NCI-H2227 (cell line): Measurements from ENCODE around the gene ASS1.
"Not testable (repeated sequence)": the region's sequence is repeated elsewhere in the genome, so short reads cannot be mapped to it uniquely, and the experiment has no call there.

Source experiments
- DNase-seq: peaks from one replicate; lab custom pipeline; 2025; ENCODE audit not compliant: unreplicated experiment; lab: John Stamatoyannopoulos, UW

ASS1 gene

DNA sequence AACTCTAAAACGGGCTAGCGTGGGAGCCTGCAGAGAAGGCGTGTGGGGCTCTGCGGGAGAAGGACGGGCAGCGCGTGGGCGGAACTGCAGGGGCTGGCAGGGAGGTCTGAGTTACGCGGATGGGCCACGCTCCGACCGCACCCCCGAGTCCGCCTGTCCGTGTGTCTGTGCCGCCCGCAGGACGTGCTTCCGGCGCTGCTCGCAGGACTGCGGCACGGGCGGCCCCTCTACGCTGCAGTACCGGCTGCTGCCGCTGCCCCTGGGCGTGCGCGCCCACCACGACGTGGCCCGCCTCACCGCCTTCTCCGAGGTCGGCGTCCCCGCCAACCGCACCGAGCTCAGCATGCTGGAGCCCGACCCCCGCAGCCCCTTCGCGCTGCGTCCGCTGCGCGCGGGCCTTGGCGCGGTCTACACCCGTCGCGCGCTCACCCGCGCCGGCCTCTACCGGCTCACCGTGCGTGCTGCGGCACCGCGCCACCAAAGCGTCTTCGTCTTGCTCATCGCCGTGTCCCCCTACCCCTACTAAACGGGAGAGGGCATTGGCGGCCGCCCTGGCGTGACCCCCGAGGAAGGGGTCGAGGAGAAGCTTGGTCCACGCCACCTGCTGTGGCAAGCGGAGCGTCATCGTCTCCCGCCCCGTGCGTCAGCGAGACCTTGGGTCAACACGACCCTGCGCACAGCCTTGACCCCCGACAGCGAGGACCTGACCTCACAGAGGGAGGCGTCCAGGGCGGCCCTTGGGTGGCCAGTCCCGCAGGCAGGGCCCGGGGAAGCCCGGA lies 11.4 kb upstream of the ASS1 start:
- peak; percentile 65 for DNase-seq

DNA sequence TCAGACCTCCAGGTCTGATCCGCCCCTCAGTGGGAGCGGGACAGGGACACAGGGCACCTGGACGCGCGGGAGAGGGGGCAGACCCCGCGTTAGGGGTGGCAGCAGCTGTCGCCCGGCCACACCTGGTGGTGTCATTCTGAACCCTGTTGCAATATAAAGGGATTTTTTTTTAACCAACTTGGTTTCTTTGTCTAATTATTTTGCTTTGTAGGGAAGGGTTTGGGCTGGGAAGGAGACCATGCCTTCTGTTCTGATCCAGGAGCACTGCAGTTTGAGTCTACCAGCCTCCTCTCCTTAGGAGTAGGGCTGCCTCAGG lies 10.9 kb upstream of the ASS1 start:
- DNase-seq = no peak

DNA sequence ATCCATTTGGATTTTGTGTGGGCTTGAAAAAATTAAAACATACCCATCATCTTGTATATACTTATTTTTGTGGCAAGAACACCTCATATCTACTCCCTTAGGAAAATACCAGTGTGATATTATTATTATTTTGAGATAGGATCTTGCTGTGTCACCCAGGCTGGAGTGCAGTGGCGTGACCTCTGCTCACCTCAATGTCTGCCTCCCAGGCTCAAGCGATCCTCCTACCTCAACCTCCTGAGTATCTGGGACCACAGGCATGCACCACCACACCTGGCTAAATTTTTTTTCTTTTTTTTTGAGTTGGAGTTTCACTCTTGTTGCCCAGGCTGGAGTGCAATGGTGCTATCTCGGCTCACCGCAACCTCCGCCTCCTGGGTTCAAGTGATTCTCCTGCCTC lies 10.1 kb upstream of the ASS1 start:
- not testable (repeated sequence) for DNase-seq

DNA sequence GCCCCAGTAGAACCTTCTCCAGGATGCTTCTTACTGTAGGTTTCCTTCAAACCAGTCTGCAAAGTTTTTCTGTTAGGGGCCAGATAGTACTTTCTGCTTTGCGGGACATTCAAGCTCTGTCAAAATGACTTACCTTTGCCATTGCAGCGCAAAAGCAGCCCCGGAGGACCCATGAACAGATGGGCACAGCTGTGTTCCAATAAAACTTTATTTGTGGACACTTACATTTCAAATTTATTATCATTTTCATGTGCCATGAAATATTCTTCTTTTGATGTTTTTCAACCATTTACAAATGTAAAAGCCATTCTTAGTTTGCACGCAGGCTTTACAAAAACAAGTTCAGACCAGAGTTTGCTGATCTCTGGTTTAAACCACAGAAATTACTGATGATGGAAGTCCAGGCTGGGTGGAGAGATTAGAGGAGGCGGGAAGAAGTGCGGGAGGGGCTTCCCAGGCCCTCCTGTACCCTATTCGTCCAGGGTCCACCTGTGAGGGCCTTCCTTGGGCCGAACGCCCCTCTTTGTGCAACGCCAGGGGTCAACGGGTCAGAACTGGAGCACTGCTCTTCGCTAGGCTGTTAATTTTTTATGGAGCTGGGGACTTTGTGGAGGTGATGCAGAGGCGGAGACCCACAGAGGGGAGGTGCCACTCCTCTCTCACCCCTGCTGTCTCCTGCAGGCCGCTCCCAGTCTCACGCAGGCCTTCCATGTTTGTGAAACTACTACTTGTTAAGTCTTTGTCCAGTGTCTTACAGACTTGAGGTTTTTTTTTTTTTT lies 7.6 kb upstream of the ASS1 start:
- no peak for DNase-seq

DNA sequence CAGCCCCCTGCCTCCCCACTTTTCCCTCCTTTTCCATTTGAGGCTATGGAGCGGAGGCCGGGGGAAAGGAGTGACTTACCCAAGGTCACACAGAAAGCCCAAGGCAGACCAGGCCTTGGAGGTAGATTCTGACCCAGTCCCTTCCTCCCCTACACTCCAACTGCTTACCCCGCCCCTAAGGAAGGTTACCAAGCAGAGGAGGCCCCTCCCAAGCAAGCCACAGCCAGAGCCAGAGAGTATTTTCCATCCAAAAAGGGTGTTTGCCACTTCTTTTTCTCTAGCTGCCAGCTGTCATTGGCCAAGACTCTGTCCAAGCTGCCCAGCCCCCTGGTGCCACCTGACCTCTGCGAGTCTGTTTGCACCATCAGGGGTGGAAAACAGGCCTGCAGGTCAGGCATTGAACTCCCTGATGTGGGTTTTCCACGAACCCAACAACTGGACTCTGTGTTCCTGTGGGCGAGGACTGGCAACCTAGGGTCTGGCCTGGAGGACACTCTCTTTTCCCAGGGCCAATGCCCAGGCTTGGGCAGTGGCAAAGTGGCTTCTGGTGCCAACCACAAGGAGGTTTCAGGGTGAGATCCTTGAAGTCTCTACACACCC lies 6.3 kb upstream of the ASS1 start:
- DNase-seq = no peak

DNA sequence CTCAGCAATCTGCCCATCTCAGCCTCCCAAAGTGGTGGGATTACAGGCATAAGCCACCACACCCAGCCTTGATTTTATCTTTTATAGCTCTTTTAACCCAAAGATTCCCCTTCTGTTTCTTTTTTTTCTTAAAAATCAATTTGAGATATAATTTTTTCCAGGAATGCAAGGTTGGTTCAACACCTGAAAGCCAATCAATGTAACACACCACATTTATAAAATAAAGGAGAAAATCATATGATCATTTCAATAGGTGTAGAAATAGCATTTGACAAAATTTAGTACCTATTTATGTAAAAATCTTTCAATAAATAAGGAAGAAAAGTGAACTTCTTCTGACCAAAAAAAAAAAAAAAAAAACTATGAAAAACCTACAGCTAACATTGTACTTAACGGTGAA lies 3.7 kb upstream of the ASS1 start:
- no peak for DNase-seq

DNA sequence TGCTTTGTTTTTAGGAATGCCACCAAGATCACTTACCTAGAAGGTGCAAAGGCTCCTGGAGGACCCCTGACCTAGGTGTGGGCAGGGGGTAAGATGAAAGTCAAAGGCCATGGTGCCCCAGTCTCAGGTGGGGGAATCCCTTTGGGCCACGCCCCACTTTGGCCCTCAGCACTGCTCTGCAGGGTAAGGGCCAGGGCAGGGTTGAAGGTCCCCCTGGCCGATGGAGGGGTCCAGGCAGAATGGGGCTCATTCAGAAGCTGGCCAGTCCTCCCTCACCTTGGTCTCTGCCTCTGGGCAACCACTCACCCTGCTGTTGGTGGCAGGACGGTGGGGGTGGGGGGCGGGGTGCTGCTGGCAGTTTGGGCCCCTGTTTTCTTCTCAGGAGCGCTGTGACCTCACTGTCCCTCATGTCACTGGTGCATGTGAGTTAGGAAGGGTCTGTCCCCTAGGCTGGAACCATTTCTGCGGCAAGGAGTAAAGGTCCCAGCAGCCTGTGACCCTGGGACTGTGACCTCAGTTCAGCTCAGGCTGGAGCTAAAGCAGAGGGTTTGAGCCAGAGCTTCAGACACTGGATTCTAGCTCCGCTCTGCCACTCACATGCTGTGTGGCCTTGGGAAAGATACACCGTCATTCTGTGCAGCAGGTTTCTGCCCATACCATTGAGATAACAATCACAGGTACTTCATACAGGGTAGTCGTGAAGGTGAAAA lies 1.9 kb upstream of the ASS1 start:
- no peak for DNase-seq

DNA sequence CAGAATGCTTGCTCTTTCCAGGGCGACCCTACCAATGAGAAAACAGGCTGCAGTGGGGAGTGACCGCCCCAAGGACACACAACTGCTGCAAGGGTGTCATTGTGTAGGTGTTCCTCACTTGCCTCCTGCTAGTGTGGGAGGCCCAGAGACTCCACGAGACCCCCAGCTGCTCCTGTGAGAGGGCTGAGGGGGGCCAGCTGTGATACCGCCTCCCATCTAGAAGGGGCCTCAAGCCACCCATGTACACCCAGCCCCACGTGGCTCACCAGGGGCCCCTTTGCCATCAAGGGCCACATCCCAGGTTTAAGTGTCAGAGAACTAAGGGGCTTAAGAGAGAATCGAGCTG lies 1.3 kb upstream of the ASS1 start:
- no peak for DNase-seq

DNA sequence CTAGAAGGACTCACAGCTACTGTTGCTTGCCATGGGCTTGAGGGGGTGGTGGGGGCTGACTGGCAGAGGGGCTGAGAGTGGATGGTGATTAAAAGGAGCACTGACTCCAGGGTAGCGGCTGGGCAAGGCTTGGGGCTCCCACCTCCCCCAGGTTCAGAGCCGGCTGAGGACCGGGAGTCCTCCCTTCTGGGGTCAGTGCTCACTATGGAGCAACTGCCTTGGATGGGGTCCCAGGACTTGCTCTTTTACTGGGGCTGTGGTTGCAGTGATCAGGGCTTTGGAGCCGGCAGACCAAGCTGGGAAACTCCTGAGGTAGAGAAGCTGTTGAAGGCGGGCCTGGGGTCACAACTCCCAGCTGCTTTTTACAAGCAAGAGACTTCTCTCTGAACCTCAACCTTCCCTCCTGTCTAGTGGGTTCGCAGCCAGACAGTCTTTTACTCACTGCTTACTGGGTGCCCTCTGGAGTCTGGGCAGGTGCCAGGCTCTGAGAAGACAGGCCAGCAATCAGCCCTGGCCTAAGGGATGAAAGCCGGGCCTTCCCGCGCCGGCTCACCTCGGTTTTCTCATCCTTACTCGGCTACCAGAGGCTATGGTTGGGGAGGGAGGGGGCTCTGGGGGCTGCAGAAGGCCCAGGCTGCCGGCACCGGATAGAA lies 795 bp upstream of the ASS1 start:
- no peak for DNase-seq

DNA sequence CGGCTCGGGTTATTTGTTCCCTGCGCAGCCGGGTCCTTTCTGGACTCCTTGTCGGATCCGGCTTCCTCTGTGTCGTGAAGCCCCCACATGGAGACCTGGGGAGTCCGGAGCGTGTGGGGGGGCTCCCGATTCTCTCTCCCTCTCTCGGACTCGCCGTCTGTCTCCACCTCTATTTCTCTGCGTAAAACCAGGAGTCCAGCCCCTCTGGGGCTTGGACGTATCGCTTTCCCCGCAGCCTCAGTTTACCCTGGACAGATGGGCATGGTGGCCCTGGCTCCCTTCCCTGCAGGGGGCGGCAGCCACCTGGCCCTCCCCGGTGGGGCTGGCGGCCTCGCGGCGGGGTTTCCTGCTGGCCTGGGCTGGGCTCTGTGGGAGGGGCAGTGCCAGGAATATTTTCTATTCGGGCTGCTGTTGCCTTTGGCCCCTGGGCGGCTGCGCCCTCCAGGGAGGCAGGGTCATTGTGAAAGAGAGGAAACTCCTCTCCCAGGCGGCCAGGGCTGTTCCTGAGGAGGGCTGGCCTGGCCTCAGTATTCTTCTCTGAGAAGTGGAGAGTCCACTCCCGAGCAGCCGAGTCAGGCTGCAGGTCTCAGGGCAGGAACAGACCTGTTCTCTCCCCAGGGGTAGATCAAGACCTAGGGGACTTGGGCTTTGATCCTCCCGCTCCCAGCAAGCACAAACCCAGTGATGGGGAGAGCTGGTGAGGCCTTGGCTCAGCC lies 665 bp downstream of the ASS1 start:
- peak; percentile 42 for DNase-seq

DNA sequence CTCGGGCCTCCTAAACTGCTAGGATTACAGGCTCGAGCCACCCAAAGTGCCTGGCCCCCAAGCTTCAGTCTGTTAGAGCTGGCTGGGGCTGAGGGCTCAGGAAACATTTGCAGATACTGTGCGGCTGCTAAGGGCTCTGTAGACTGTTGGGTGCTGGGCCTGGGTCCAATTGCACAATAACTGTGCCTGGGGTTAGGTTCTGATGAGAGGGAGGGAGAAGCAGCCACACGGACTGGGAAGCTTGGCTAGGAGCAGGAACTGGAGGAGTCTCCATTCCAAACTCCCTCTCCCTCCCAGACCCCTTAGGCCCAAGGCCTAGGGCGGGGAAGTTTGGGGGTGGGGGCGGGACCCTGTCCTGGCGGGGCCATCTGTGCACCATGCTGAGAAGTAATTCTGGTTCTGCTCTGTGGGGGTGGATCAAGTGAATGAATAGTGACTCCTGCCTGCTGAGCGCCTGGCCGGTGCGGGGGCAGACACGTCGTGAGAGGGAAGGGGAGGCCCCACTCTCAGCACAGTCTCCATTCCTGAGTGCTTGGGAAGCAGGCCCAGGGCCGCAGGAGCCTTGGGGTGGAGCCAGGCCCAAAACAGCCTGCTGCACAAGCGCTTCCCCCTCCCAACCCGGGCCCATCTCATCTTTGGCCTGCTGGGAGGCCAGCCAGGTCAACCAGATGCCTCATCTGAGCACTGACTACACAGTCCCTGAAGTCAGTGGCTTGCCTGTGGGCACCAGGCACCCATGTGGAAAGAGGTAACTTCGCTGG lies 1.5 kb downstream of the ASS1 start:
- DNase-seq = peak; percentile 23

DNA sequence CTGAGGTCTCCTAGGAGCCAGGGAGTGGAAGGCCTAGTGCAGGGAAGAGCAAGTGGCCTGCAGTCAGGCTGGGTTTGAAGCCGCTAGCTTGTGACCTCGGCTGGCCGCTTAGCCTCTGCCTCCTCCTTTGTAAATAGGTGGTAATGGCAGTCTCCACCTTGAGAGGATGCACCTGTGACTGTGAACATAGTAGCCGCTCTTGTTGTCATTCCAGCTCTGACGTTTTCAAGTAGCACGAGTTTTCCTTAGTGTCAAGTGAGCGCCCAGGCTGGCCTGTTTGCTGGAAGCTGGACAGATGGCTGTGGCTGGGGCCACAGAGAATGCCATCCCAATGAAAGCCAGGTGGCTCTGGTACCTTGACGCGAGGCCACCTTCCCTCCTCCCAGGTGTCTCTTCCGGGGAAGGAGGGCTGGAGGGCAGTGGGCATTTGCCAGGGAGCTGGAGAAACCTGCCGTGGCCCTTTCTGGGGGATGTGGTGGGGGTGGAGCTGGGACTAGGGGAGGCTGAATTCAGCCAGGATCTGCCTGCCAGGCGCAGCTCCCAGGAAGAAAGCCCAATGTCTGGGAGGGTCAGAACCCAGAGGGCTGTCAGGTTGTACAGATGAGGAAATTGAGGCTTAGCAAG lies 2.5 kb downstream of the ASS1 start:
- no peak for DNase-seq

DNA sequence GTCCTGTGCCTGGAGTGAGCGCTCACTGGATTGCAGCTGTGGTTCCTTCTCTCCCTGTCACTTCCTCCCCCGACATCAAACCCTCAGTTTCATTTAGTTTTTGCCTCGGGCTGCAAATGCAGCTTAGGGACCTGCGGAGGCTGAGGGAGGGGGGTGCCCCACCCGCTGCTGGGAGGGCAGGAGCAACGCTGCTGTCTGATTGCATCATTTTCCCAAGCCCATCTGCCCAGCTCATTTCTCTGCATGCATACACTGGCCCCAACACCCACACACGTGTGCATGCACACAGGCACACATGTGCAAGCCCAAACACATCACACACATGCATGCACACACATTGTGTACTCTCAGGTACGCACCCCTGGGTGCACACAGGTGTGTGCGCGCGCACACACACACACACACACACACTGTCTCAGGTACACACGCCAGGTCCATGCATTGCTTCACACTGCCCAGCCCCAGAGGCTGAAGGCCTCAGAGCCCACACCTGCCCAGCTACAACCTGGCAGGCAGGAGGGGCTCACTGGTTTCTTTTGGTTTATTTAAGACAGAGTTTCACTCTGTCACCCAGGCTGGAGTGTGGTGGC lies 3.4 kb downstream of the ASS1 start:
- no peak for DNase-seq

DNA sequence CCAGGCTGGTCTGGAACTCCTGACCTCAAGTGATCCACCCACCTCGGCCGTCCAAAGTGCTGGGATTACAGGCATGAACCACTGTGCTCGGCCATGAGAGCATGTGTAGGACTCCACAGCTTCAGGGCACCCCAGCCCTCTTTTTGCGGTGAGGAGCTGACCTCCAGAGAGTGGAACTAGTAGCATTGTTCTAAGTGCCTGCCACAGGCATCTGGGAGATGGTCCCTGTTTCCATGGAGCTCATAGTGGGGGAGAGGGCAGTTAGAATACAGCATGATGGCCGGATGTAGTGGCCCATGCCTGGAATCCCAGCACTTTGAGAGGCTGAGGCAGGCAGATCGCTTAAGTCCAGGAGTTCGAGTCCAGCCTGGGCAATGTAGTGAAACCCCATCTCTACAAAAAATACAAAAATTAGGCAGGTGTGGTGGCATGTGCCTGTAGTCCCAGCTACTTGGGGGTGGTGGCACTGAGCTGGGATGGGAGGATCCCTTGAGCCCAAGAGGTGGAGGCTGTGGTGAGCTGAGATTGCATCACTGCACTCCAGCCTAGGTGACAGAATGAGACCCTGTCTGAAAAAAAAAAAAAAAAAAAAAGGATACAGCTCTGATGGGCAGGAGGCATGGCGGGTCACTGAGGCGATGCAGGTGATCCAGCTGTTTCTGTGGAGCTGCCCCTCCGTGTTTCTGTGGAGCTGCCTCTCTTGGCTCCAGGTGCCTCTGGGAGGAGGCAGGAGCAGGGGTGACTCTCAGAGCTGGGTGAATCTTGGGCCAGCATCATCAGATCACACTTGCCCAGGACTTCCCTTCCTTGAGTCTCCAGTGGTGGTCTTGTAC lies 4.2 kb downstream of the ASS1 start:
- DNase-seq = no peak

DNA sequence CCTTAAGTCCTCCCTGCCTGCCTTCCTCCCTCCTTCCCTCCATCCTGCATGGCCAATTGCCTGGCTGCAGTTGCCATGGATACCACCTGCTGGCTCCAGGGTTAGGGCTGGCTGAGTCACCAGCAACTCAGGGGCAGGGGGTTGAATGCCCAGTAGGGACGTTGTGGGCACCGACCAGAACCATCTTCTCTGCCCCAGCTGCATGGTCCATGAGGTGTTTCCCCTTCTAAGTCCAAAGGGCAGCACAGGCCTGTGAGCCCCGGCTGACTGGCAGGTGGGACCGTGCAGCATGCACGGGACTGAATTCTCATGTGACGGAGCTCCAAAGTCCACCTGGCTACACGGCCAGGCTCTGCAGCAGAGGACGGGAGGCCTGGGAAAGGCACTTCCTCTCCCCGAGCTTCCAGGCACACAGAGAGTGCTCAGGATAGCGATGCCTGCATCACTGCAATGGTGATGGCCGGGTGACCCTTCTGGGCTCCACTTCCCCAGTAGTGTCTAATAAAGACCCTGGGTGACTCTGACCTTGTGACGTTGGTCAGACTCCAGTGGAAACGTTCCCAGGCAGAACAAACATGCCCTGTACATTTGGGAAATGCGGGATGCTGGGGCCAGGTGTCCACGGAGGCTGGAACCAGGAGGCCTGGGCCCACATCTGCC lies 5.7 kb downstream of the ASS1 start:
- peak; percentile 36 for DNase-seq

DNA sequence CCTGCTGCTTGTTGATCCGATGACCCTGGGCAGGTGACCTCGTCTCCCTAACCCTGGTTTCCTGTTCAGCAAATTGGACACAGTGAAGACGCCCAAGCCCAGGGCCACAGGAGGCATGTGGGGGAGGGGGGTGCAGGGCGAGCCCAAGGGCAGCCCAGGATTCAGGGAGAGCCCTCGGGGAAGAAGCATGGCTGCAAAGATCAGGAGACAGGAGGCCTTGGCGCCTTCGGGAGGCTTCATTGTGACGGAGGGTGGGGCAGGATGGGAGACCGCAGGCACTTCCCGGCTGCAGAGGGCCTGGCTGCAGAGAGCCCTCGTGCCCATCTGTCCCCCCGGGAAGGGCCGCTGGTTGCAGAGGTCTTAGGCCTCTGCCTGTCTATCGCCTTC lies 6.2 kb downstream of the ASS1 start:
- no peak for DNase-seq

DNA sequence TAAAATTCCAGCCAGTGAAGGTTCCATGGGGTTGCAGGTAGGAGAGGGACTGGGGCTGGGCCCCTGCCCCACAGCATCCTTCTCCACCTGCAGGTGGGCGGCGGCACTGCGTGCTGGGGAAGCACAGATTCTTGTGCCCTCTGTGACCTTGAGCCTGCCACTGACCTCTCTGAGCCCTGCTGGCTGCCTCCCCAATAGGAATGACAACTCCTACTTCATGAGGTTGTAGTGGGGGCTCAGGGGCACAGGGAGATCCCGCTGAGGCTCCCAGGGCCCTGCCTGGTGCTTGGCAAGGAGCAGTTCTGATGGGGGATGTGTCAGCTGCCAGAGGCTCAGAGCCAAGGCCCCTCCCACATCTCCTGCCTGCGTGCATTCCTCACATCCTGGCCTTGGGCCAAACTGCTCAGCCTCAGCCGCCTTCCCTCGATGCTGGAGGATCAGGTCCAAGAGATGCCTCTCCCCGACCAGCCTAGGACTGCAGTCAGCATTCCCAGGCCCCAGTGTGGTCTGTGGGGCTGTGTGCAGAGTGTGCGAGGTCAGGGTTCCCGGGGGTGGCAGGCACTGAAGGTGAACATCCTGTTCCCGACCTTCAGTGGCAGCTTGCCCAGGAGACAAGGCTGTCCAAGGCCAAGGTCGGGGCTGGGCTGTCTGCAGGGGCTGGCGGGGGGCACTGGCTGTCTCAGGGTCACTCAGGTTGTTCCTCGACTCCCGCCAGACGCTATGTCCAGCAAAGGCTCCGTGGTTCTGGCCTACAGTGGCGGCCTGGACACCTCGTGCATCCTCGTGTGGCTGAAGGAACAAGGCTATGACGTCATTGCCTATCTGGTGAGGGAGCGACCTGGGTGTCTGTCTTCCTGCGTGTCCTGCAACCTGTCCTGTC lies 7.0 kb downstream of the ASS1 start:
- peak; percentile 90 for DNase-seq
